ENCODE data around the gene GRIK1.

GRIK1 gene

DNA sequence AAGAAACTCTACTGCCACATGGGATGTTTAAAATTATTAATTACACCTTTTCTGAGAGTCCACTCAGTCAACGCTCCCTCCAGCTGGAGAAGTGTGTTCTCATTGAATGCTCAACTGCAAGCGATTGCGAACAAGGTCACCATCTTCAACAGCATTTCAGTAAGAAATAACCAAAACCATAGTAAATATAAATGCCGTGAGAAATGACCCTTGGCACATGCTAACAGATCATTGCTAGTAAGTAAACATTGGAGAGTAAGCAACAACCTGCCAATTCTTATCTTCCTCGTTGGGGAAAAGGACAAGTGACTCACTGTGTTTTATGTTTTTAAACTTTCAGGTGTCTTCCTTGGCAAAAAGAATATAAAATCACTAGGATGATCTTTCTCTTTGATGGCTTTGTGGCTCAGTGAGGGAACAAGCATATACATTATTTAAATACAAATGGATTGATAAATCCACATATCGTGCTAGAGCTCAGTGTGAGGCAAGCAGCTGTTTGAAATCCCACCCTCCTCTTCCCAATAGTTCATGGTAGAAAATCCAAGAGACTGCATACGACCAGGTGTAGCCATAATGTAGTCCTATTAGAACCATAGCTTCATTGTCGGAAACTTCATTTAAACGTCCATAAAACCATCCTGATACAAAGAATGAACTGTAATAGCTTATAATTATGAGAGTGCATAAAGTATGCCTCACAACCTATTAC lies 214.6 kb downstream of the GRIK1 start:
- in situ Hi-C loops (cut with MboI; ENCODE audit: low sequenced_read_pairs): no loop called here

GRCh38 chr21:29721964-29722363 lies 217.8 kb downstream of the GRIK1 start:
- in situ Hi-C loops (cut with MboI; ENCODE audit: low sequenced_read_pairs): no loop called here

- in situ Hi-C loops (cut with MboI; ENCODE audit: low sequenced_read_pairs): no loop called here
These were observed 218.6 kb downstream of the GRIK1 start for GRCh38 chr21:29721221-29721620.

DNA sequence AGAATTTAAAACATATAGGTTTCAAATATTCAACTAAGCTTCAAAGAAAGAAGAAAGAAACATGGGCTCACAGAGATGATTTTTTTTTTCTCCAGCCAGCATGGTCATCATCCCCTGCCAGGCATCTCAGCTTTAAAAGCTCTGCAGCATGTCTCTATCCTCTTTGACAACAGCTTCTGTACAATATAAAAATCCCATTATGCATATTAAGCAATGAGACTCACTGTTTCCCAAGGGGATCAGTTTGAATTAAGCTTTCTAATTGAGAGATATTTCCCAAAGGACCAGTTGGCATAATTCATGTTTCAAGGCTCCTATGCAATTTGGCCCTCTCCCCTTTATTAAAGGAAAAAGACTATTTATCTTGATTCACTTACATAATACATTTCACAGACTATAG lies 220.3 kb downstream of the GRIK1 start:
- in situ Hi-C loops (cut with MboI; ENCODE audit: low sequenced_read_pairs): no loop called here

DNA sequence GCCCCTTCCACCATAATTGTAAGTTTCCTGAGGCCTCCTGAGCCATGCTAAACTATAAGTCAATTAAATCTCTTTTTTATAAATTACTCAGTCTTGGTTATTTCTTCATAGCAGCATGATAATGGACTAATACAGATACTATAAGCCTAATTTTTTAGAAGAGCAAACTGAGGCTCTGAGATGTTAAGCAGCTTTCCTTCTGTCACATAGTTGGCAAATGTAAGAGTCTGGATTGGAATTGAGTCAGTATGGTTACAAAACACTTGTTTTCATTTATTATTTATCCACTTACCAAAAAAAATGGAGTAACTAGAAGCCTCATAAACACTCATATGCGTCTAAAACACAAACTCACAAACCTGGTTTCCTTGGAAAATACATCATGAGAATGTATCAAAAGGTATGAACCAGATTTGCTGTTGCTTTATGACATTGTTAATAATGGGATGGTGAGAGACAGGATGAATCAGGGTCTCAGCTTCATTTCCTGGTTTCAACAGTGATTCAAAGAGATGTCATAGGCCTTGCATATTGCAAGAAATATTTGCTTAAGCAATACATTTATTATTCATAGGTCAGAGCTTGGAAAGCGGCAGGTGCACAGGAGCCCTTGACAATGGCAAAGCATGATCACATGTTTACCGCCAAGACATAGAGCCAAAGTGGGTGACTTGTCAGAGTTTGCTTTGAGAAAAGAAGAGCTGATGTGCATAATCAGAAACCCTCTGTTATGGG lies 221.5 kb downstream of the GRIK1 start:
- in situ Hi-C loops (cut with MboI; ENCODE audit: low sequenced_read_pairs): no loop called here

GRCh38 chr21:29717659-29718058 lies 222.1 kb downstream of the GRIK1 start:
- in situ Hi-C loops (cut with MboI; ENCODE audit: low sequenced_read_pairs): no loop called here

DNA sequence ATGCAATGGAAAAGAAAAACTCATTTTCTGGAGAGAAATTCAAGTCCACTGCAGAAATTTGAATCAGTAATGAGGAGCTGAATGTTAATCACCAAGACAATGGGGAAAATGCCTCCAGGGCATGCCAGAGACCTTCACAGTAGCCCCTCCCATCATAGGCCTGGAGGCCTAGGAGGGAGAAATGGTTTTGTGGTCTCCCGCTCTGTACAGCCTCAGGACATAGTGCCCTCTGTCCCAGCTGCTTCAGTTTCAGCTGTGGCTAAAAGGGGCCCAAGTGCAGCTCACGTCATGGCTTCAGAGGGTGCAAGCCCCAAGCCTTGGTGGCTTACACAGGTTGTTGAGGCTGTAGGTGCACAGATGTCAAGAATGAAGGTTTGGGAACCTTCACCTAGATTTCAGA lies 223.0 kb downstream of the GRIK1 start:
- in situ Hi-C loops (cut with MboI; ENCODE audit: low sequenced_read_pairs): no loop called here

GRCh38 chr21:29715089-29715488 lies 224.7 kb downstream of the GRIK1 start:
- in situ Hi-C loops (cut with MboI; ENCODE audit: low sequenced_read_pairs): no loop called here

DNA sequence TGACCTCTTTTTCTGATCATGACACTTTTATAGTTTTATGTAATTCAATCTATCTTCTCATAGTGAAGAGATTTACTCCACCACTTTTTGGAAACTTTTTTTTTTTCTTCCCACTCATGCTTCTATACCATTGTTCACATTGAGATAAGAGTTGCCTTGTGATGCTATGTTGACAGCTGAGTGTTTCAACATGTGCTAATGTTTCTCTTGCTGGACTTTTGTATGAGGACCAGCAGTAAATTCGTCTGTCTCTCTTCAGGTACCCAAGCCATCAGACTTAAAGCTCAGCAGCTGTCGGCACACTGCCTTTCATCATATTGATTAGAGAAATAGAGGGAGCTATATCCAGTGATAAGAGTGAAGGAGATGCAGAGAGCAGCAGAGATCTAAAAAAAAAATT lies 227.0 kb downstream of the GRIK1 start:
- in situ Hi-C loops (cut with MboI; ENCODE audit: low sequenced_read_pairs): no loop called here

DNA sequence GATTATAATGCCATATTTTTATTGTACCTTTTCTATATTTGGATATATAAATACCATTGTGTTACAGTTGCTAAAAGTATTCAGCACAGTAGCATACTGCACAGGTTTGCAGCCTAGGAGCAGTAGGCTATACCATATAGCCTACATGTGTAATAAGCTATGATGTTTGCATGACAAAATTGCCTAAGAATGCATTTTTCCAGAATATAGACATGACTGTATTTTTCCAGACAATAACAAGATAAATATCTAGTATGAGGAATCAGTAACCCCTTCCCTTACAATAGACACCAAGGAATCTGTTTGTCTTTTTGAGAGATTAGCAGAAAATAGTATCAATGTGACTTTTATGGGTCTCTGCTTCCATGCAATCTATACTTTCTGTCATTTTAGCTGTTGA lies 228.6 kb downstream of the GRIK1 start:
- in situ Hi-C loops (cut with MboI; ENCODE audit: low sequenced_read_pairs): no loop called here

GRCh38 chr21:29710498-29710897 lies 229.3 kb downstream of the GRIK1 start:
- in situ Hi-C loops (cut with MboI; ENCODE audit: low sequenced_read_pairs): no loop called here

GRCh38 chr21:29708401-29708800 lies 231.4 kb downstream of the GRIK1 start:
- in situ Hi-C loops (cut with MboI; ENCODE audit: low sequenced_read_pairs): no loop called here

DNA sequence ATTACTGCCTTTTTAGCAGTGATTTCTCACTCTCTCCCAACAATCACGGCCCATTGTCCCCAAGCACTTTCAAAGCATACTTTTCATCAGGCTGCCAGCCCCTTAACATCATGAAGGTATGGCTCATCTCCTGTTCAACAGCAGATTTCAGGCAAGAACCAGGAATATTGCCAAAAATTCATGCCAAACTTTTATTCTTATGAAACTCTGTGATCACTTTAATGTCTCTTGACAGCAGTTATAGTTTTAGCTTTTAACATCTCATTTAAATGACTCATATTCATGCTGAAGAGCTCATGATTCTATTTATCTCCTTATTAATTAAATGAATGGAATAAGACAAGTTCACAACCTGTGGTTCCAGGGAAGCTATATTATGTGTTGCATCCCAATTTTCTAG lies 235.1 kb downstream of the GRIK1 start:
- in situ Hi-C loops (cut with MboI; ENCODE audit: low sequenced_read_pairs): no loop called here

DNA sequence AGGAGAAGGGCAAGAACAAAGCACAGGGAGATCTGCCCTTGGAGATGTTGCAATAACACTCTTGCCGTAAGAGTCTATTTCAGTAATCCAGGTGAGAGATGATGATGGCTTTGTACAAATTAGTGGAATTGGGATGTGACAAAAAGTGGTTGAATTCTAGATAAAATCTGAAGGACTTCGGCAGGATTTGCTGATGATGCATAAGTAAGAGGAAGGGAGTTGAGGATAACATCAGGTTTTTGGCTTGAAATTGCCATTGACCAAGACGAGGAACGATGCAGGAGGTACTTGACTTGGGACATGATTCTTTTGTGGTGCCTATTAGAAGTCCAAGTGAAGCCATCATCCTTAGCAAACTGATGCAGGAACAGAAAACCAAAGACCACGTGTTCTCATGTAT lies 238.1 kb downstream of the GRIK1 start:
- in situ Hi-C loops (cut with MboI; ENCODE audit: low sequenced_read_pairs): no loop called here

DNA sequence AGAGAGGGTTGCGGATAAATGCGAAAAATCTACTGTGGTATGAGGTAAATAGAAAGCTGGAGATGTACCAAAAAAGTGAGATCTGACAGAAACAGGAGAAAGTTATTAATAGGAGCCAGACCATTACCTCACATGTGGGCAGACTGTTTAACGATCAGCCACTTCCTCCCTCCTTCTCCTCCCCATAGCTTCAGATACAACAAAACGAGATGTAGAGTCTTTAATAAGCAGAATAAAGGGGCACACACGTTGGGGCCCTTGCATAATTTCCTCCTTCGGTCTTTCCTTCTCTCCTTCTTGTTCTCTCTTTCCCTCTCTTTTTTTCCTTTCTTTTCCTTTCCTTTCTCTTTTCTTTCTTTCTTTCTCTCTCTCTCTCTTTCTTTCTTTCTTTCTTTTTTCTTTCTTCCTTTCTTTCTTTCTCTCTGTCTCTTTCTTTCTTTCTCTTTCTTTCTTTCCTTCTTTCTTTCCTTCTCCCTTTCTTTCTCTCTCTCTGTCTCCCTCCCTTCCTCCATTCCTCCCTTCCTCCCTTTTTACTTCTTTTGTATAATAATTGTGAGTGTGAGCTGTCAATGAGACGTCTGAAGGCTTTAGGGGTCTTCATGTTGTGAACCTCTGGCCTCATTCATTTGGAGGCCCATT lies 242.1 kb downstream of the GRIK1 start:
- in situ Hi-C loops (cut with MboI; ENCODE audit: low sequenced_read_pairs): loop anchor here (10.0 kb wide), 1 partner anchor 63 kb away; no protein-coding TSS in a partner anchor

DNA sequence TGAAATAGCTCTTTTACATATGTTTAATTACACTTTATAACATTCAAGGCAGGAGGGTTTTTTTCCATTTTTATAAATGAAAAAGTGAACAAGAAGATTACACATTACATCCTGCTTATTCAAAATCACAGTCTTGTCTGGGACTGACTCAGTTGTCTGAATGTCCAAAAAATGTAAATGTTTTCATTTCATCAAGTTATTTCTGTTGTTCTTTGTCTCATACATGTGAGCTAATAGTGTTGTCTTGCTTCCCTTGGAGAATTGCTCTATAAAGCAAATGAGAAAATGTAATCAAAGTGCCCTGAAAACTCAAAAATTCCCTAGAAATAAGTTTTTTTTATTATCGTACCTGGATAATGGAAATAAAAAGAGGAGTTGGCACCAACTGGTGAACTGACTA lies 242.9 kb downstream of the GRIK1 start:
- in situ Hi-C loops (cut with MboI; ENCODE audit: low sequenced_read_pairs): loop anchor here (10.0 kb wide), 1 partner anchor 62 kb away; no protein-coding TSS in a partner anchor

GRCh38 chr21:29691616-29692491 lies 247.9 kb downstream of the GRIK1 start:
- in situ Hi-C loops (cut with MboI; ENCODE audit: low sequenced_read_pairs): loop anchor here (10.0 kb wide), 1 partner anchor 57 kb away; no protein-coding TSS in a partner anchor

DNA sequence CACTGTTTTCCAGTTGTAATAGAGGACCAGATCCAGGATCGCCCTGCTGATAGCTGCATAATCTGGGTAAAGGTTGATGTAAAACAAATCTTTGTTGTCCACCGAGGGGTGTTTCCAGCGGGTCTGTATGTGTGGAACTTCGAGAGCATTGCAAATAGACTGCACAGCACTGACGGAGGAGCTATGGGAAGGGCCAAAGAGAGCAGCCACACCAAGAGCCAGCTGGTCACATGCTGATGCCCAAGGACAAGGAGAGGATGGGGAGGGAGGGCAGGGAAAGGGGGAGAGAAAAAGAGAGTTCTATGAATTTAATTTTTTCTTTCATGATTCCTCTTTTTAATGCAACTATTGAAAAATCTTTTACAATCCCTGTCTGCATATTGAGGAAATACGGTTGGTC lies 250.0 kb downstream of the GRIK1 start:
- in situ Hi-C loops (cut with MboI; ENCODE audit: low sequenced_read_pairs): loop anchor here (10.0 kb wide), 1 partner anchor 55 kb away; no protein-coding TSS in a partner anchor

- in situ Hi-C loops (cut with MboI; ENCODE audit: low sequenced_read_pairs): no loop called here
These were observed 255.7 kb downstream of the GRIK1 start for GRCh38 chr21:29684106-29684505.

- in situ Hi-C loops (cut with MboI; ENCODE audit: low sequenced_read_pairs): no loop called here
These were observed 257.0 kb downstream of the GRIK1 start for GRCh38 chr21:29682800-29683199.

GRCh38 chr21:29680273-29680672 lies 259.5 kb downstream of the GRIK1 start:
- in situ Hi-C loops (cut with MboI; ENCODE audit: low sequenced_read_pairs): no loop called here
